ENCODE data around the gene CDKN2AIP.

The CDKN2AIP gene

GRCh38 chr4:183495184-183495583, 50.7 kb downstream of the CDKN2AIP start:
- DNase-seq (ENCODE audit: low read depth in 3 of 3), result no peak
